BLaER1 (cell line): ENCODE measurements around the gene TSPAN15.

Experiments used
- H3K27ac ChIP-seq: shearing (Covaris generic); formaldehyde crosslinking; 2 replicates; pipeline ENCODE4 v1.8.1; 2022
- H3K27me3 ChIP-seq: shearing (Covaris generic); formaldehyde crosslinking; 2 replicates; pipeline ENCODE4 v1.8.1; 2022
- H3K36me3 ChIP-seq: shearing (Covaris generic); formaldehyde crosslinking; 2 replicates; pipeline ENCODE4 v1.8.1; 2022
- H3K4me1 ChIP-seq: shearing (Covaris generic); formaldehyde crosslinking; 2 replicates; pipeline ENCODE4 v1.8.1; 2022
- H3K4me2 ChIP-seq: shearing (Covaris generic); formaldehyde crosslinking; 2 replicates; pipeline ENCODE4 v1.8.1; 2022
- H3K4me3 ChIP-seq: shearing (Covaris generic); formaldehyde crosslinking; 2 replicates; pipeline ENCODE4 v1.8.1; 2022
- H3K9ac ChIP-seq: shearing (Covaris generic); formaldehyde crosslinking; 2 replicates; pipeline ENCODE4 v1.8.1; 2022
- H3K9me3 ChIP-seq: shearing (Covaris generic); formaldehyde crosslinking; 2 replicates; pipeline ENCODE4 v1.8.1; 2022
- H4K20me1 ChIP-seq: shearing (Covaris generic); formaldehyde crosslinking; 2 replicates; pipeline ENCODE4 v1.8.1; 2022
- Cebpa-rat ChIP-seq: shearing (Covaris generic); IDR thresholded peaks from 2 replicates; pipeline ENCODE4 v1.8.1; 2022

Gene TSPAN15

DNA sequence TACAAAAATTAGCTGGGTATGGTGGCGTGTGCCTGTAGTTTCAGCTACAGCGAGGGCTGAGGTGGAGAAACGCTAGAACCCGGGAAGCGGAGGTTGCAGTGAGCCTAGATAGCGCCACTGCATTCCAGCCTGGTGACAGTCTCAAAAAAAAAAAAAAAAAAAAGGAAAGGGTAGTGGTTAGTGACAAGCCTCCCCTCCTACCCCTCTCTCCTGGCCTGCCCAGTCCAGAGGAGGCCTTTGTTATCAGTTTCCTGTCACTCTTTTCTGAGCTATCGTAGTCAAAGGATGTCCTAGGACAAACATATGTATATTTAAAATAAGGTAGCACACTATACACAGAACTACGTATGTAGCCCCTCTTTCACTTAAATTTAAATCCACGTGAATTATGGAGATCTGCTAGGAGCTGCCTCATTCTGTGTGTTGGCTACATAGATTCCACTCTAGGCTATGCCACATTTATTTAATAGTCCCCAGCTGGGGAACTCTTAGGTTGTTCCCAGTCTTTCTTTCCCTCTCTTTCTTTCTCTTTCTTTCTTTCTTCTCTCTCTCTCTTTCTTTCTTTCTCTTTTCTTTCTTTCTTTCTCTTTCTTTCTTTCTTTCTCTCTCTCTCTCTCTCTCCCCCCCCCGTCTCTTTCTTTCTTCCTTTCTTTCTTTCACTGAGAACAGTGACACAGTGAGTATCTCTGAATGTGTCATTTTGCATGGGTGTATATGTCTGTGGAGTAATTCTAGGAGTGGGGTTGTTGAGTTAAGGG lies 3.9 kb downstream of the TSPAN15 start:
- peaks cover 30% of the 10 kb centered on the region for H3K4me1 ChIP-seq

DNA sequence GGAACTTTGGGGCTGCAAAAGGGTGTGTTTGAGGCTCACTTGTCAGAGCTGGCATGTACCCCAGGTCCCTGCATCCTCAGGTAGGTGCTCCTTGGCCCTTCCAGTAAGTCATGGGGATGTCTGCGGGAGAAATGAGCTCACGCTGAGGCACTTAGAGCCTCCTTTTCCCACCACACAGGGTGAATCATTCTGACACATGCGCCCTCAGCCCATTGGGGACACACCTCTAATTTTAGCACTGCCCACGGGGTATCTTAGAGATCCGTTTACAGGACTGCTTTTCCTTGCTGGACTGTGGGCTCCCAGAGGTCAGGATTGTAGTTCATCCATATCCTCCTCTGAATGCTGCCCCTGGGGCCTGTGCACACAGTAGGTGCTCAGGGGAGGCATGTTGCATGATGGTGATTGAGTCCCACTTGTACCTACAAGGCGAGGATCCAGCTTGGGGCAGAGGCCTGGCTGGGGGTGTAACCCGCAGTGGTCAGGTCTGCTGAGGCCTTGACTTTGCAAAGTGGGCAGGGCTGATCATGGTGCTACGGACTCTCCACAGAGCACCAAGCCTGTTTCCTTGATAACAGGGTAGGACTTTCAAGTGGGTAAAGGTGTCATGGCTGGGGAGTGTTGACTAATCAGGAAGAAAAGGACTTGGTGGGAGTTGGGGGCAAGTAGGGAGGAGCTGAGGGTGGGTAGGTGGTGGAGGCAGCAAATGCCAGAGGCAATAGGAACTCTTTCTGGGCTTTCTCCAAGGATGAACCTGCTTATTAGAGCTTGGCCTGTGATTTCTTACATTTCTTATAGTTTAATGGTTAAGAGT lies 5.8 kb downstream of the TSPAN15 start:
- 0 out of 2 replicates have a peak overlapping the region, but pooled peaks have one; percentile 1 for H3K4me2 ChIP-seq
- TF ChIP-seq Cebpa-rat, result no peak
- H3K9me3 ChIP-seq, result no peaks in the 10 kb centered on the region
- H3K36me3 ChIP-seq, result no peaks in the 10 kb centered on the region
- H4K20me1 ChIP-seq, result no peaks in the 10 kb centered on the region
- H3K27ac ChIP-seq, result no peak overlapping the region
- no peak overlapping the region for H3K9ac ChIP-seq
- H3K27me3 ChIP-seq, result no peaks in the 10 kb centered on the region
- peaks cover 32% of the 10 kb centered on the region for H3K4me1 ChIP-seq
- H3K4me3 ChIP-seq, result no peak overlapping the region

More for the DNA sequence above, 3.9 kb downstream of the TSPAN15 start:
- Histone ChIP-seq H3K36me3 (no peaks in the 10 kb centered on the region), H3K27me3 (no peaks in the 10 kb centered on the region), H3K9ac (no peak overlapping the region), H3K27ac (no peak overlapping the region), H3K4me3 (no peak overlapping the region), H3K9me3 (no peaks in the 10 kb centered on the region), H3K4me2 (no peak overlapping the region), H4K20me1 (no peaks in the 10 kb centered on the region)
- no peak for TF ChIP-seq Cebpa-rat

DNA sequence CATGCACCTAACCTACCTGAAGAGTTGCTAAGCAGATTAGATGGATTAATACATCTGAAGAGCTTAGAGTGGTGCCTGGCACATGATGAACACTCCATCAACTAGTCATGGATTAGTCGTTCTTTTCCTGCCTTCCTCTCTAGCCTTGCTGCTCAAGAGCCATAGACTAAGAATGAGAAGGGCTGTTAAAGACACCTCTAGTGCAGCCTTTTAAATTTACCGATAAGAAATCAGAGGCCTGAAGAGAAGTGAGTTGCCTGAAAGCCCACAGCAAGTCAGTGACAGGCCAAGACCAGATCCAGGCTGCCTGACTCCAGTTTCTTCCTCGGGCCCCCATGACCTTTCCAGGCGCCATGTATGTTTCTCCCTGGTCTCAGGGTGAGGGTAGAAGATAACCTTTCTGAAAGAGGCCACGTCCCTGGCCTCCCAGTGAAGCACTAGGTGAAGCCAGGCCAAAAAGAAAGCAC lies 6.5 kb downstream of the TSPAN15 start:
- H3K4me2 ChIP-seq, result no peak overlapping the region
- no peaks in the 10 kb centered on the region for H3K27me3 ChIP-seq
- TF ChIP-seq Cebpa-rat, result no peak
- H3K27ac ChIP-seq, result no peak overlapping the region
- no peaks in the 10 kb centered on the region for H3K36me3 ChIP-seq
- H3K9me3 ChIP-seq, result no peaks in the 10 kb centered on the region
- no peak overlapping the region for H3K4me3 ChIP-seq
- H3K9ac ChIP-seq, result no peak overlapping the region
- peaks cover 31% of the 10 kb centered on the region for H3K4me1 ChIP-seq
- no peaks in the 10 kb centered on the region for H4K20me1 ChIP-seq

DNA sequence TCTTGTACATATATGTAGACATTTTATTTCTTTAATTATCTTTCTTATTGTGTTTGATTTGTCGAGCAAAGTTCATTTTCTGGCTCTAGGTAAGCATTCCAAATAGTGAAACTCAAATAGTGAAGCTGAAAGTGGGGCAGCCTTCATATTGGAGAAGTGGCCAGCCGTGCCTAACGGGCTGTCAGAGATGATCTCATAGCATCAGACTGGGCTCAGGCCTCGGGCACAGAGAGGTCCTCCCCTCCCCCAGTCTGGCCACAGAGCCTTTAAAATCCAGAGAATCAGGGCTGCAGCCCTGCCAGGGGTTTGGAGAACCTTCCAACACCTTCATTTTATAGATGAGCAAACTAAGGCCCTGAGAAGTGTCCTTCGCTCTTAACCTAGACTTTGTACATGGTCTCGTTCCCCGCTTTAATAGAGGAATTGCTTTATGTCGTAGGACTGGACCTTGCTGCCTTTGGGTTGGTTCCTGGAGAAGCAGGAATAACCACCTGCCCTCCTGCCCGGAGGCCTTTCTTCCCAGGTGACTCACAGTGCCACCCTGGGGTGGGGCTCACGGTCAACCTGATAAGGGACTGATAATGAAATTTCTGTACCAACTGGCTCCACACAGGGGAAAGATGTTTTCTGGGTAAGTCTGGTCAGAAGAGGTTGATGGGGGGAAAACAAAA lies 7.3 kb downstream of the TSPAN15 start:
- no peaks in the 10 kb centered on the region for H3K27me3 ChIP-seq
- no peaks in the 10 kb centered on the region for H3K9me3 ChIP-seq
- no peaks in the 10 kb centered on the region for H3K36me3 ChIP-seq
- H3K4me3 ChIP-seq, result no peak overlapping the region
- no peaks in the 10 kb centered on the region for H4K20me1 ChIP-seq
- peaks cover 31% of the 10 kb centered on the region for H3K4me1 ChIP-seq
- H3K9ac ChIP-seq, result no peak overlapping the region
- no peak for TF ChIP-seq Cebpa-rat
- no peak overlapping the region for H3K27ac ChIP-seq
- no peak overlapping the region for H3K4me2 ChIP-seq

DNA sequence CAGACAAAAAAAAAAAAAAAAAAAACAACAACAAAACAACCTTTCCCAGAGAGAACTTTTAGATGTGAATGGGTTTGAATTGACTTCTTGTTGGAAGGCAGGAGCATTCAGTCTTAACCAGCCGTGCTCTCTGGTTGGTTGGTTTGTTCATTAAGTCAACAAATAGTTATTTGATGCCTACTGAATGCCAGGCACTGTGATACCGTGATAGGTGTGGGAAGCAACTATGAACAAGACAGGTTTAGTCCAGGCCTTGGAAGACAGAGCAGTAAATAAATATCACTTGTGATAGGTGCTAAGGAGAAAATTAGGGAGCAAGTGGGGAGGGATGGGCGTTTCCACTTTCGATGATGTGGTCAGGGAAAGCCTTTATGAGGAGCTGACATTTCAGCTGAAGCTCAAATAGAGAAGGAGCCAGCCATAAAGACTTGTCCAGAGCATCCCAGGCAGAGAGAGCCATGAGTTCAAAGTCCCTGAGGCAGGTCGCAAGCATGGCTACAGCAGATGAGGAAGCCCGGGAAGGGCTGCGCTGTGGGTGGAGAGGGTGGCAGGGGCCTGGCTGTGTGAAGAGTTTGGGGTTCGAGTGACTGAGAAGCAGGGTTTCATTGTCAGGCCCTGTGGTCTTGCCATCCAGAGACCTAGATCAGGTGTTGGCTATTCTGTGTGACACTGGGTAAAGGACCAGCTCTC lies 8.0 kb downstream of the TSPAN15 start:
- Histone ChIP-seq H3K4me2 (no peak overlapping the region), H3K36me3 (no peaks in the 10 kb centered on the region), H3K4me1 (peaks cover 37% of the 10 kb centered on the region), H3K27me3 (no peaks in the 10 kb centered on the region), H3K4me3 (no peak overlapping the region), H3K9me3 (no peaks in the 10 kb centered on the region), H3K9ac (no peak overlapping the region), H3K27ac (no peak overlapping the region), H4K20me1 (no peaks in the 10 kb centered on the region)
- no peak for TF ChIP-seq Cebpa-rat

DNA sequence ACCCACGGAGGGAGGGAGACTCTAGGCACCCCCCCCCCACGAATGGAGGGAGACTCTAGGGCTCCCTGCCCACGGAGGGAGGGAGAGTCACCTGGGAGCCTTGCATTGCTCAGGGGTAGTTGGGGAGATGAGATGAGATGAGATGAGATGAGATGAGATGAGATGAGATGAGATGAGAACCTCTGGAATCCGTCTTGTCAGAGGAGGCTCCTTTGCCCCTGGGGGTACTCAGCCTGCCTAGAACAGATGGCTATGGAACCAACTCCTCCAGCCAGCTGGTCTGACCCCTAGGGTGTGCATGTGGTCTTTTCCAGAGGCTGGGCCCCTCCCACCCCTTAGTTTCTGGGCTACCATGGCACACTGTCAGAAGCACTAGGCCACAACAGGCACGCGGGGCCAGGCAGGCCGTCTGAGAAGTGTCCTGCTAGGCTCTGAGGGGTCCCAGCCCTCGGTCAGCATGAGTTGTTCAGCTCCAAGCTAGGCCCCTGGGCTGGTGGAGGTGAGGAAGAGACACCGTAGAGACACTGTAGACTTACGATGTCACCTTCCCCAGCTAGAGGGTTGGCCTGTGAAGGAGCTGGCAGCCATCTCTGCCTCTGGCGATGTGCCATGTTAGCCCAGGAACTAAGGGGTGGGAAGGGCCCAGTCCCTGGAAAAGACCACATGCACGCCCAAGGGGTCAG lies 8.8 kb downstream of the TSPAN15 start:
- Histone ChIP-seq H3K4me1 (peaks cover 45% of the 10 kb centered on the region), H3K4me2 (peak overlapping the region; percentile 81), H3K9ac (no peak overlapping the region), H4K20me1 (no peaks in the 10 kb centered on the region), H3K36me3 (no peaks in the 10 kb centered on the region), H3K27me3 (no peaks in the 10 kb centered on the region), H3K27ac (peak overlapping the region; percentile 39; the same call in 1 of the 2 replicates), H3K9me3 (no peaks in the 10 kb centered on the region), H3K4me3 (no peak overlapping the region)
- TF ChIP-seq Cebpa-rat, result no peak

DNA sequence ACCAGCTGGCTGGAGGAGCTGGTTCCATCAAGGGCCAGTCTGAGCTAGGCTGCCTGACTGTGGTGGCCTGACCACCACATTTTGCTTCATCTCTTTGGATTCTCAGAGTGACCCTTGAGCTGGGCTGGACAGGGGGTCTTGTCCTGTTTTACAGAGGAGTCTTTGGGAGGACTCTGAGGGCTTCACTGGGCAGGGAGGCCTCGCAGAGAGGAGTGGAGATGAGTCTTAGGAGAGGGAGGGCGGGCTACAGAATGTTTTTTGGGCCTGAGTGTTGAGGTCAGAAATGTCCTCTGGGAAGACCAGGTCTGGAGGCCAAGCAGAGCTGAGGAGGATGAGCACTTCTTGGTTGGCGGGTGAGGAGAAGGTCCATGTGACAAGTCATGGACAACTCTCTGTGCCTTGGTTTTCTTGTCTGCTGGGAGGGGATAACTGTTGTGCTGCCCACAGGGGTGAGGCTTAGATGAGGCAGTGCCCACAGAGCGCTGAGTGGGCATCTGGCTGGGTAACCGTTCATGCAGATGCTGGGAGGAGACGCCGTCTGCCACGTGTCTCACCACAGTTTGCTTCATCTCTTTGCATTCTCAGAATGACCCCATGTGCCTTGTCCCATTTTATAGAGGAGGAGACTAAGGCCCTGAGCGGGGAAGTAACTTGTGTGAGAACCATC lies 9.4 kb downstream of the TSPAN15 start:
- Histone ChIP-seq H3K9ac (no peak overlapping the region), H3K4me1 (peaks cover 52% of the 10 kb centered on the region)

DNA sequence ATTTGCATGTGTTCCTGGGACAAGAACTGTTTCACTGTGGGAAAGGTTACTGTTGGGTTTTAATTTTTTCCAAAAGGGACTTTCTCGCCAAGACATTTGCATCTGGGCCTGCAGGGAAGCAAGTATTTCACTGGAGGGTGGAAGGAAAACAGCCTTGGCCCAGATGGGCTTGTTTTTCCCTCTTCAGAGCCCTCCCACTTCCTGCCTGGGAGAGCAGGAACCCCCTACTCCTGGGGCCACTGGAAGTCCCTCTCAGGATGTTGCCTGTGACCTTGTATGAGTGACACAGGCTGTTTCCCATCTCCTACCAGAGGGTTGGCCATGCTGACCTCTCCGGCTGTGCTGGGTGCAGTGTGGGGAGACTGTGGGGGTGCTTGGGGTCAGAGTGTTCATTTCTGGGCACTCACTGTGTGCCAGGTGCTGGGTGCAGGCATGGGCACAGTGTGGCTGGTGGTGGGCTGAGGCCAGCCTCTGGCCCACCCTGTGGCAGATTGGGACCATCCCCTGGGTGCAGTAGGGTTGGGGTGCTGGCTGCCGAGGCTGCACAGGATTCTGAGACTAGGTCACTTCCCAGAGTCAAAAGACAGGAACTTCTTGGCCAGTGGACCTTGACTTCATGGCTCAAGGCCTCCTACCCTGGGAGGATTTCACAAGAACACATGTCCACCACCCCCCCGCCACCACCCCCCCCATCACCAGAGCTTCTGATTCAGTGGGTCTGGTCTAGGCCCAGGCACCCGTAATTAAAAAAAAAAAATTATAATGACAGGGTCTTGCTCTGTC lies 10.2 kb downstream of the TSPAN15 start:
- no peaks in the 10 kb centered on the region for H4K20me1 ChIP-seq
- H3K9me3 ChIP-seq, result no peaks in the 10 kb centered on the region
- peak overlapping the region; percentile 81 for H3K4me2 ChIP-seq
- no peak for TF ChIP-seq Cebpa-rat
- H3K36me3 ChIP-seq, result no peaks in the 10 kb centered on the region
- H3K4me3 ChIP-seq, result no peak overlapping the region
- no peaks in the 10 kb centered on the region for H3K27me3 ChIP-seq
- H3K27ac ChIP-seq, result peak overlapping the region; percentile 33
- H3K9ac ChIP-seq, result no peak overlapping the region
- H3K4me1 ChIP-seq, result peaks cover 59% of the 10 kb centered on the region

More for the DNA sequence above, 9.4 kb downstream of the TSPAN15 start:
- Histone ChIP-seq H3K36me3 (no peaks in the 10 kb centered on the region), H3K27ac (peak overlapping the region; percentile 39), H3K27me3 (no peaks in the 10 kb centered on the region), H3K4me3 (no peak overlapping the region), H3K4me2 (peak overlapping the region; percentile 81), H4K20me1 (no peaks in the 10 kb centered on the region), H3K9me3 (no peaks in the 10 kb centered on the region)
- no peak for TF ChIP-seq Cebpa-rat
